Cardiac muscle cell (in vitro differentiated cells and primary cell): ENCODE data around the gene BBX. TPM values are rescaled to one million over a fixed set of nuclear protein-coding genes. Genes with fewer than 3 reads are reported as not detected.
A peak's percentile ranks its signal among the peaks of the same experiment; 100 is the strongest.

ENCODE experiments used
- DNase-seq, 2 donors: peaks; one replicate each; pipeline versions ENCODE4 v3.0.0 to v3.0.0-alpha.2; 2010 to 2017; ENCODE audit warnings: low read depth in 1 of 2, low spot score in 1 of 2
- H3K27ac ChIP-seq: fragments of 200-600 bp; sonication (generic); 2 replicates; pipeline ENCODE4 v1.5.1; 2016
- H3K27me3 ChIP-seq: fragments of 200-600 bp; sonication (generic); 2 replicates; pipeline ENCODE4 v1.6.0; 2016; ENCODE audit warnings: control low read depth
- H3K36me3 ChIP-seq: fragments of 200-600 bp; sonication (generic); 2 replicates; pipeline ENCODE4 v1.5.1; 2016; ENCODE audit warnings: control low read depth
- H3K4me1 ChIP-seq: fragments of 200-600 bp; sonication (generic); 2 replicates; pipeline ENCODE4 v1.8.1; 2017; ENCODE audit warnings: low read depth, mild to moderate bottlenecking, mixed run types
- H3K4me3 ChIP-seq: fragments of 200-600 bp; sonication (generic); 2 replicates; pipeline ENCODE4 v1.5.1; 2016; ENCODE audit warnings: mild to moderate bottlenecking
- H3K9me3 ChIP-seq: fragments of 200-600 bp; sonication (generic); 2 replicates; pipeline ENCODE4 v1.5.1; 2017; ENCODE audit warnings: low read depth, mild to moderate bottlenecking, control low read depth
- polyA plus RNA-seq: library from polyadenylated mRNA; unstranded; fragments of >200 nt; fragmentation: Nextera tagmentation; extraction: Ambion mirVana; gene quantifications from 2 replicates; pipeline ENCODE4 v1.2.1, GENCODE V29; 2016
- total RNA-seq: library from RNA; depleted of rRNA; stranded (reverse); fragments of >200 nt; gene quantifications from 2 replicates; pipeline ENCODE4 v1.2.3, GENCODE V29; 2016
- TF ChIP-seq, protein P1 (sequence below): IDR thresholded peaks from 2 replicates; pipeline ENCODE4 v1.5.1; 2012; ENCODE audit warnings: low read depth, mild to moderate bottlenecking, low read length

BBX gene
- total and polyA plus RNA-seq, 2 experiments from 2014 or later = 77.5 to 96.2 TPM

DNA sequence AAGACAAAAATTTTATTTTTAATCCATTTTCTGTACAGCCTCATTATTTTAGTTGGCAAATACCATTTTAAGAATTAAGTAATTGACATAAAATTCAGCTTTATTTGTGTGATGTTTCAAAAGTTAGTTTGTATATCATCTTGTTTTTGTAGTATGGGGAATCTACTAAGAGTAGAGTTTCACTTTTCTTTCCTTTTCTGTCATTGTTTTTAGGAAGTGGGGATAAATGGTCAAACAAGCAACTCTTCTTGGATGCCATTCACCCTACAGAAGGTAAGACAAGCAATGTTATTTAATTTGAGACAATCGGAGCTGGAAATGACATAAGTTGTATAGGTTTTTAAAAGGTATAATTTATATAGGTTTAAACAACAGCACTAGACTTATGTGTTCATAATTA lies 268.3 kb downstream of the BBX start:
- Histone ChIP-seq H3K4me1 (no peaks in the 10 kb centered on the region), H3K36me3 (peaks cover 29% of the 10 kb centered on the region), H3K27me3 (no peaks in the 10 kb centered on the region), H3K27ac (no peak overlapping the region), H3K9me3 (no peaks in the 10 kb centered on the region), H3K4me3 (no peak overlapping the region)
- no peak for DNase-seq
- TF ChIP-seq, protein P1, sequence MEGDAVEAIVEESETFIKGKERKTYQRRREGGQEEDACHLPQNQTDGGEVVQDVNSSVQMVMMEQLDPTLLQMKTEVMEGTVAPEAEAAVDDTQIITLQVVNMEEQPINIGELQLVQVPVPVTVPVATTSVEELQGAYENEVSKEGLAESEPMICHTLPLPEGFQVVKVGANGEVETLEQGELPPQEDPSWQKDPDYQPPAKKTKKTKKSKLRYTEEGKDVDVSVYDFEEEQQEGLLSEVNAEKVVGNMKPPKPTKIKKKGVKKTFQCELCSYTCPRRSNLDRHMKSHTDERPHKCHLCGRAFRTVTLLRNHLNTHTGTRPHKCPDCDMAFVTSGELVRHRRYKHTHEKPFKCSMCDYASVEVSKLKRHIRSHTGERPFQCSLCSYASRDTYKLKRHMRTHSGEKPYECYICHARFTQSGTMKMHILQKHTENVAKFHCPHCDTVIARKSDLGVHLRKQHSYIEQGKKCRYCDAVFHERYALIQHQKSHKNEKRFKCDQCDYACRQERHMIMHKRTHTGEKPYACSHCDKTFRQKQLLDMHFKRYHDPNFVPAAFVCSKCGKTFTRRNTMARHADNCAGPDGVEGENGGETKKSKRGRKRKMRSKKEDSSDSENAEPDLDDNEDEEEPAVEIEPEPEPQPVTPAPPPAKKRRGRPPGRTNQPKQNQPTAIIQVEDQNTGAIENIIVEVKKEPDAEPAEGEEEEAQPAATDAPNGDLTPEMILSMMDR = no peak

DNA sequence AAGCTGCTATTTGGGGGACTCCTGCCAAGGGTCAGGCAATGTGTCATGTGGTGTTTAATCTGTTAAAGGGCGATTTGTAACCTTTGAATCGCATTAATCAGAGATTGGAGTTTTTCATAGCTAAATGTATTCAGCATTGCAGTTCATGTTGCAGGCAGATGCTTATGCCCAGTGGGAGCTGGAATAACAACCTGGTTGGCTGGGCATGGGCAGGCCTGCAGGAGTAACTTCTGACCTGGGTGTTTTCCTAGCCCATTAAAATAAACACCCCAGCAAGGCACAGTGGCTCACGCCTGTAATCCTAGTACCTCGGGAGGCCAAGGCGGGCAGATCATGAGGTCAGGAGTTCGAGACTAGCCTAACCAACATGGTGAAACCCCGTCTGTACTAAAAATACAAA lies 268.7 kb downstream of the BBX start:
- H3K27me3 ChIP-seq = no peaks in the 10 kb centered on the region
- no peaks in the 10 kb centered on the region for H3K4me1 ChIP-seq
- no peak overlapping the region for H3K4me3 ChIP-seq
- TF ChIP-seq, protein P1 = no peak
- H3K9me3 ChIP-seq = no peaks in the 10 kb centered on the region
- H3K36me3 ChIP-seq = peaks cover 25% of the 10 kb centered on the region
- no peak for DNase-seq
- no peak overlapping the region for H3K27ac ChIP-seq

DNA sequence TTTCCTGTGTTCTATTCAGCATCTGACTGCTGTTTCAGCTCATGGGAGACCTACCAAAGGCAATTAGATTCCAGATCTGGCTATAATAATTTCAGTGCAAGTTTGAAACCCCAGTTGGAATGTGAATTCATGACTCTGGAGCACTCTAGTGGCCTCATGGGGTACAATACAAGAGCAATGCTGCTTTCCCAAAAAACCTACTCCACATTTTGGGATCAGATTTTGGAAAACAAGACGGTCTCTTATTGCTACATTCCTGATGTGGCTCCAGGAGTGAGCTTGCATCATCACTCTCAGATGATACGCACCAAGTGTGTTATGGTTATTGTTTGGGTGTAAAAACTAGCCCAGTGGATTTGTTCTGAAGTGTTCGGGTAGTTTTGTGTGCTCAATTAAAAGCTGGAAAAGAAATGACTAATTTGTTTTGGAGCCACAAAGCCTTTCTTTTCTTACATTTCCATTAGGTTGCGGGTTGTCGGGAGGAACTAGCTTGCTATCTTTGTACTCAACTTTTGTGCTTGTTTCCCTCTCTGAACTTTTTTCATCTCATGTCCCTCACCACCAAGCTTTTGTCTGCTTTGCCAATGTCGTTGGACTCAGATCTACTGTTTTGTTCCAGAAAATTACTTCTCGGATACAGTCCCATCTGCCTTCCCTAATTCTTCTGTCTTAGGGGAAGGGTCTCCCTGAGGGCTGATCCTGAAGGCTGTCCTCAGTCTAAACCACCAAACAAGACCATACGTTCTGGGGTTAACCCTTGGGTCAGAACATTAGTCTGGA lies 272.1 kb downstream of the BBX start:
- H3K27me3 ChIP-seq = no peaks in the 10 kb centered on the region
- peaks cover 4% of the 10 kb centered on the region for H3K4me1 ChIP-seq
- no peak overlapping the region for H3K27ac ChIP-seq
- H3K9me3 ChIP-seq = no peaks in the 10 kb centered on the region
- H3K4me3 ChIP-seq = no peak overlapping the region
- H3K36me3 ChIP-seq = peaks cover 28% of the 10 kb centered on the region
- TF ChIP-seq, protein P1 = peak; percentile 25
- peak in 1 of 2 donors; percentile 41 for DNase-seq

DNA sequence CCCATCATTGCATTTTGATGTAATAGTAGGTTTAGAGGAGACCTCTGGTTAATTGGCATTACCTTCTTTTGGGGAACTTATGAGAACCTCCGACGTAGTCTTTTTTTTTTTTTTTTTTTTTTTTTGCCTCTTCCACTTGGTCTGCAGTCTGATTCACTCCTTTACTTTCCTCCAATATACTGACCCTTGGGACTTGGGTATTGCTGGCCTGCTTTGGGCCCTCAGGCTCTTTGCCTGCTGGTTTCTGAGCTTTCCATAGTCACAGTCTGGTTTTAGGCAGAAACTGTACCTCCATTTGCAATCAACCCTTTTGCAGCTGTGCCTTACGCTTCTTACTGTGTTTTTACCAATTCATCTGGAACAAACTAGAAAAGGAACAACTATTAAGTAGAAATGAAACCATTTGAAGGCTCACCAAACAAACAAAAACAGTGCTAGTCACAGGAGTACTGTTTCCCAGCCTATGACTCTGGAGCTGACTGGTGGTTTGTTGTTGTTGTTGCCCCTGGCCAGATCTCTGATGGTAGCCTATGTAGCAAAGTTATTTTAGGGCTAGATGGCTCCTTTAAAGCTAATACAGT lies 272.8 kb downstream of the BBX start:
- DNase-seq = no peak
- Histone ChIP-seq H3K36me3 (peaks cover 28% of the 10 kb centered on the region), H3K4me3 (no peak overlapping the region), H3K27ac (no peak overlapping the region), H3K27me3 (no peaks in the 10 kb centered on the region), H3K4me1 (peaks cover 7% of the 10 kb centered on the region), H3K9me3 (no peaks in the 10 kb centered on the region)
- TF ChIP-seq, protein P1 = no peak

DNA sequence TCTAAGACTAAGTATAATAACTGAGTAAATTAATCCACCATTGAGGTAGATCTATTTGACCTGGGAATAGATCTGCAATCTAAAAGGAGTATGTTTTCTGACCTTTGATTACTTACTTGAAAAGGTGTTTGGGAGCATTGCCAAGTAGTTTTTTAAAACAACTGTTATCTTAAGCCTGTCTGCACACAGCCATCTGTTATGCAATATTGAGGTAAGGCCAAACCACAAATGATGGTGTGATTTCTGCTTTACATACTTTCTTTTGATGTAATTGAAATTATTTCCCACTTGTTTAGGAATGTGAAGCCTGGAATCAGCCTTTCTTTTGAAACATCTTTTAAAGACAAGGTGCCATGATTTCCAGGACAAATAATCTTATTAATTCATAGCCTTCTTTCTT lies 274.0 kb downstream of the BBX start:
- TF ChIP-seq, protein P1 = no peak
- Histone ChIP-seq H3K4me3 (no peak overlapping the region), H3K36me3 (peaks cover 31% of the 10 kb centered on the region), H3K27me3 (no peaks in the 10 kb centered on the region), H3K4me1 (peaks cover 7% of the 10 kb centered on the region), H3K27ac (no peak overlapping the region), H3K9me3 (no peaks in the 10 kb centered on the region)
- peak in 1 of 2 donors; percentile 83 for DNase-seq
